HG03064 (cell line): ENCODE results near the gene MAMDC2.

ENCODE experiments used
- ATAC-seq: cut with Tn5 transposase; IDR thresholded peaks from one replicate; pipeline ENCODE4 v1.9.1; 2021; ENCODE audit warnings: low read depth; ENCODE audit not compliant: unreplicated experiment

MAMDC2 gene

DNA sequence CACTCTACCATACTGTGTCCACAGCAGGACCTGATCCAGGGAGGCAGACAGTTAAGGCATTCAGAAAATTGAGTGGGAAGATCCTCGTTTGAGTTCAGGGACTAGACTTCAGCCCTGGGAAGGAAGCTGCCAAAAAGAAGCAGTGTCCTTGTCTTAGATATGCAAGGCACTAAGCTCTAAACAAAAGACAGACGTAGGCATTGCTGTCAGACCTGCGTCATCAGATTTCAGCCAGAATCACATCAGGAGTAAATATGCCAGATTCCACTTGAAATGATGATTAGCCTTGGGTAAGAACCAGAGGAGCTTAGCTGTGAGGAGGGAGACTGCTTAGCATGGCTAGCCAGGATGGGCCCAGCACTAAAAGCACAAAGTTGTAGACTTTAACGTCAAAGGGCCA is 56.7 kb downstream of the MAMDC2 start:
- ATAC-seq, result no peak

GRCh38 chr9:70101265-70101664 is 57.6 kb downstream of the MAMDC2 start:
- no peak for ATAC-seq

DNA sequence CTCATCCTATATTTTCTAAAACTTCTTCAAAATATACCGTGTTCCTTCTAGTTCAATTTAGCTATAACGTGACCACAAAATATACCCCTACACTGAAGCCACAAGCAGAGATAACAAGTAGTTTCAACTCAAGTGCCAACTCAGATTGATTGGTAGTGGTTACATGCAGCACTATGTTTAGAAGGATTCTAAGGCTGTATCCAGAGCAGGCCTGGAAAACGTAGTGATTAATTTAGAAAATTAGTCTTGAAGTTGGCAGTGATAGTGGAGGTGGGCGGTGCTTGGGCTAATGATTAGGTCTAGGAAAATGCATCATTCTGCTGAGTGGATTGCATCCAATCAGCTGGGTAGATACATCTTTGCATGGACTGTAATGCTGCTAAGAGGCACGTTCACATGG is 61.5 kb downstream of the MAMDC2 start:
- no peak for ATAC-seq

DNA sequence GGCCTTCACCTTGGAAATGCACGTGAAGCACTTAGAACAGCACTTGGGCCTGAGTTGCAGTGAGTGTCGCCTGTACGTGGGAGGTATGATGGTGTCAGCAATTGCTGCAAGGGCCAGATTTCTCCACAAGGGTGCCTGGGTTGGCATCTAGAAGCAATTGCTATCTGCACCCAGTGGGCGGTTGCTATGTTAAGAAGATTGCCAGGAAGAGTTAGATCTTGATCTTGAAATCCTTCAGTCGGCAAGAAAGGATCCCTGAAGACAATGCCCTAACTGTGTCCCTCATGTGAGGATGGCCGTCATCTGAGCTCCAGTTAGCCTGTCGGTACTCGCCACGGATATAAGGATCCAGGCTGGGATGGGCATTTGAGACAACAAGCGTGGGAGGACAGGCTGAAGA is 62.9 kb downstream of the MAMDC2 start:
- no peak for ATAC-seq

- no peak for ATAC-seq
Measured at GRCh38 chr9:70107558-70107957, 63.9 kb downstream of the MAMDC2 start.

DNA sequence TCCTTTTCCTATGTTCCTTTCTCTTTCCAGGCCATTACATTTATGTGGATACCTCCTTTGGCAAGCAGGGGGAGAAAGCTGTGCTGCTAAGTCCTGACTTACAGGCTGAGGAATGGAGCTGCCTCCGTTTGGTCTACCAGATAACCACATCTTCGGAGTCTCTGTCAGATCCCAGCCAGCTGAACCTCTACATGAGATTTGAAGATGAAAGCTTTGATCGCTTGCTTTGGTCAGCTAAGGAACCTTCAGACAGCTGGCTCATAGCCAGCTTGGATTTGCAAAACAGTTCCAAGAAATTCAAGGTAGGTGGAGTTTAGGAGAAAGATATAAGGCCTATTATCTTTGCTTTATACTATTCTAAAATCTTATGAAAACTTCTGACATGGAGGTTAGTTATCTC is 64.5 kb downstream of the MAMDC2 start:
- no peak for ATAC-seq

DNA sequence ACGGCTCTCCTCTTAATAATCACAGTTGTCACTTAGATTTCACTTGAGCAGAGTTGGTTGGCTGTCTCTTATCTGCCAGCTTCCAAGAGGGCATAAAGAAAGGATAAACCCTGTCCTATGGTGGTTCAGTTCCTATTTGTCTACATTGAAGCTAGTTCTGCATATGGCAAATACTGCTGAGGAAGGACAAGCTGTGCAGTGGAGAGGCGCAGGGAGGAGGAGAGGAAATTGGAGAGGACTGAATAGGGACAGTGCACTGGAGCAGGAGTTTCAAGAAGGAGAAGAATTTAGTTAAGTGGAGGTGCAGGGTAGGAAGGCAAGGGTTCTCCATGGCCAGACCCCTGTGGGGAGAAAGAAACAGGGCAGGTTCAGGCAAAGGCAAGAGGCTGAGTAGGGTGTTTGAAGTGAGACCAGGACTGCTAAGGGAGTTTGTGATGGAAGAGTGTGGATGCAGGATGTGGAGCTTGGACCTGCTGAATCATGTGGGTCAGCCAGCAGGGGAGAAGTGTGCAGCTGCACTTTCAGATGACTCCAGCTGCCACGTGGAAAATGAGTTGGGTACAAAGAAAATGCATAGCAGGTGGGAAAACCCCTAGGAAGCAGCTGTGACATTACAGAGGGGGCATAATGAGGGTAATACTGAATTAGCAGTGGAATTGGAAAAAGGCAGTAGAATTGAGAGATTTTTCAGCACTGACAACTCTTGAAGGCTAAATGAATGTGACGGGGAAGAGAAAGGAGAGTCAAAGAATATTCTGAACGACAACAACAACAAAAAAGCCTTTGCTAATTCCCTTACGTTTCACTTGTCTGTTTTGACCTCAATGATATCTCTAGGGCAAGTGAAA is 66.8 kb downstream of the MAMDC2 start:
- no peak for ATAC-seq

DNA sequence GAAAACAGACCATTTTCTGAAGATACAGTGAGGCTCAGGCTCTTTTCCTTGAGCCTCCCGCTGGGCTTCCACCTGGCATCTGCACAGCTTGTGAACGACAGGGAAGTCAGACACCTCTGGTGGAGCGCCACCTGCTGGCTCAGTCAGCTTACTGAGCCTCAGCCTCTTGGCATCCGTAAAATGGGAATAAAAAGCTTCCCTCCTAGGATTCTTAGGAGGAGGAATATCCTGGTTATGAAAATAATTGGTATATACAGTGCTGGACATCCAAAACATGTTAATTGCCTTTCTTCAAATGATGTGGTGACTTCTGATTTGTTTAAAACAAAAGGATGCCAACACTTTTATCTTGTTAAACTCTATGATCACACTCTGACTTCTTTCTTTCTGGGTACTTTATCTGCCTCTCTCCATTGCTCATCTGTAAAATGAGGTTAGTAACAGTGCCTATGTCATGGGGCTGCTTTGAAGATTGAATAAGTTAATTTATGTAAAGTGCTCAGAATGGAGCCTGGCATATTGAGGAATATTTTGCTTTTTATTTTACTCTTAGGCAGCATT is 67.5 kb downstream of the MAMDC2 start:
- ATAC-seq, result no peak

GRCh38 chr9:70111641-70112236 is 68.1 kb downstream of the MAMDC2 start:
- ATAC-seq, result no peak

DNA sequence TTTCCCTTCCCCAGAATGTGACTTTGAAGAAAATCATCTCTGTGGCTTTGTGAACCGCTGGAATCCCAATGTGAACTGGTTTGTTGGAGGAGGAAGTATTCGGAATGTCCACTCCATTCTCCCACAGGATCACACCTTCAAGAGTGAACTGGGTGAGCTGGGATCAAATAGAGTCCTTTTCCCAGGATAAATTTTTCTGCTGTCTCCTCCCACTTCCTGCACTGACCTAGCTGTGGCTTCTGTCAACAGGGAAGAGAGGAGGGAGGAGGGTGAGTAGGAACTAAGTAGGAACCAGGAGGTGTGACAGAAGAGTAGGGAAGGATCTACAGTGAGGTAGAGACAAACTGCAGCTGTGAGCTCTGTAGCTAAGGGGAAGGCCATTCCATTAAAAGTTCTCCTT is 69.3 kb downstream of the MAMDC2 start:
- no peak for ATAC-seq

DNA sequence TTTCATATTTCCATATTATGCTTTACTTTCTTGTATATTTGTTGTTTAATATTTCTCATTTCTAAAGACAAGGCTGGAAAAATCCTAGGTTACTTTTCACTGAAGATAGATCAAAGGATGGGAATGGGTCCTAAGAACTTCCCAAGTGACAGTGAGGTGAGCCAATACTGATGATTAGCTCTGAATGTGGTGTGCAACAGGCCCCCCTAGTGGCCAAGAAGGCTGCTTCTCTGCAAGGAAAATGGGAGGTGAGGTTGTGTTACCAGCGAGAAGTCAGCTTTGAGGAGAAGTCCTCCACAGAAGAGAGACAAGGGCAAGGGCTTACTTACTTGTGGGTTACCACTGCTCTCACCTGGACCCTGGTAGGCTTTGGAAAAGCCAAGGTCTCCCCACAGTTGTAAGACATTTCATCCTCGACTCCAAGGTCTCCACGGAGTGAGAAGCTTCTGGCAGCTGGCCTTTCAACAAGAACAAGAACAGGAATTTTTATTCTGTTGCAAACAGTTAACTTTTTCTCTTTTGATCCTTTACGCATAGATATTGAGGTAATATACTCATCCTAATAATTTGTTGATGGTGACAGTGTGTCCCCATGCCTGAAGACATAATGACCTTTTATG is 69.9 kb downstream of the MAMDC2 start:
- no peak for ATAC-seq

GRCh38 chr9:70114898-70115297 is 71.2 kb downstream of the MAMDC2 start:
- no peak for ATAC-seq

DNA sequence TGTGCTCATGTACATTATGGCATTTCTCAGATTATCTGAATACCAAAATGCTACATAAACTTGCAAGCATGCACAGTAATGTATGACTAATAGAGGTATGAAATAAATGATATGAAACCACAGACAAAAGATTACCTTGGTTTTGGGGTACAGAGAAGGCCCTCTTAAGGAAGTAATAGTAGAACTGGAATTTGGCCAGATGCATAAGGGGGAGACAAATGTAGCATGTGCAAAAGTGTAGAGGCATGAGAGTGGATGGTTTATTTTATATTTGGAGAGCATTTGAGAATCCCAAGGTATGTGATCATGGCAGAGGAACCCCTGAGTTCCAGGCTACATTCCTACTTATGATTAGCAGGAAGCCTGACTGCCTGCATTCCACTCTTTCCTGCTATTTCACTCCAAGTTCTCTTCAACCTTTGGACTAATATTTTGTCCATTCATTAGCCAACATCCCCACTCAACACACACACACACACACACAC is 74.2 kb downstream of the MAMDC2 start:
- ATAC-seq, result no peak

DNA sequence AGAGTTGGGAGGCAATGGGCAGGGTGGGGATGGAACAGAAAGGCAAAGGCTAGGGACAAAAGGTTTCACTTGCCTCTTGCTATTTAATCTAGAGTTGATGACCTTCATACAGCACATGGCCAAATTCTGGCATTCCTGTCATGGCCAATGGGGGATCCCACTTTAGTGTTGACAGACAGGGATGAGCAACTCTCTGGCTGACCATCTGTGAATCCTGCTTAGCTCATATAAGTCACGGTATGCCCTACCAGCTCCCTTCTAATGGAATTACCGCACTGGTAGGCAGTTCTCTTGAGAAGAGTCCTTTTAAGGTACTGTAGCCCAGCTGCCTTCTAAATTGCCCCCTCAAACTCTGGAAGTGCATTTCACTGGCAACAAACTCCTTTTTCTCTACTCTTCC is 76.1 kb downstream of the MAMDC2 start:
- ATAC-seq, result no peak

DNA sequence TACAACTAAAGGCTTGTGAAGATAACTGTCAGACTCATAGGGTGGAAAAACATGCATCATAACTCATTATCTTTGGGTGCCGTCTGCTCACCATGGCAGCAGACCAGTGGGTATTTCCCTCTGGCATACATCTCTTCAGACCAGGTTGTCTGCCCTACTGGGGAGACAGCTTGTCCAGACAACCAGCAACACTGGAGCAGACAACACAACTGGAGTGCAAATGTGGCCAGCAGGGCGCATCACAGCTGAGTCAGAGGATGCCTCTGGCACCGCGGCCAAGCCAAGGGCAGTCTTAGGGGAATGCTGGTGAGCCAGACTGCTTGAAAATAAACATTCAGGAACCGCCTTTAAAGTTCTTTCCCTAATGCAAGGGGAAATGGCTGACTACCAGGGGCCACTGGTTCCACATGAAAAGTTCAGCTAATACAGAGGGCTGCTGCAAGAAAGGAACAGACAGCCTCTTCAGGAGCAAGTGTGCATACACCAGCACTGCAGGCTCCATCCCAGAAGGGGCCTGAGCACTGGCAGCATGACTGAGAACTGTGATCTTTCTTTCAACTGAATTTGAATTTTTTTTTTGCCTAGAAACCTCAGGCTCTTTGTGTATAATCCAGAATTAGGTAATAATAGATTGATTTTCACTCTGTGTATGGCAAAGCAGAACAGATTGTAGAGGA is 77.3 kb downstream of the MAMDC2 start:
- ATAC-seq, result no peak

DNA sequence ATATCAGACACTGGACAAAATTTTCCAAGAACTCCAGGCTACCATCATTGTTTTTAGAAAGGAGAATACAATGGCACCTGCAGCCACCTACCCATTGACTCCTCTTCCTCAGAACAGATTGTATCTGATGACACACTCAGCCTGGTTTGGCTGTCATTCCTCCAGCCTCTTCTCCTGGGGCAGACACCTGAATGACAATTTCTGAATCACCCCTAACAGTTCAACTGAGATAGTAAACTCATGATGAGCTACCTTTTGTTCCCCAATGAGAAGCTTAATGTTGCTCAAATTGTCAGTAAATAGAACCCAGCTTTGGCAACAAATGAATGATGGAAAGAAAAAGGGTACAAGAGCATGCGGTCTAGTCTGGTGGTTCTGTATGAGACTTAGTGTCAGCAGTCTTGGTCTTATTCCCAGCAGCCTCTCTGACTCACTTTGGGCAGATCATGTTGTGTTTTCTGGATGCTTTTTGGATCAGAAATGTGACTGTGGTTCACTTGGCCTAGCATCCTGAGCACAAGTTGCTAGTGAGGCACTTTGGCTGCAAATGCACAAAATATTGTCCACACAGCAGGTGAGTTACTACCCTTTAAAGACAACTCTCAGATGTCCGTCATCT is 78.3 kb downstream of the MAMDC2 start:
- ATAC-seq, result no peak

DNA sequence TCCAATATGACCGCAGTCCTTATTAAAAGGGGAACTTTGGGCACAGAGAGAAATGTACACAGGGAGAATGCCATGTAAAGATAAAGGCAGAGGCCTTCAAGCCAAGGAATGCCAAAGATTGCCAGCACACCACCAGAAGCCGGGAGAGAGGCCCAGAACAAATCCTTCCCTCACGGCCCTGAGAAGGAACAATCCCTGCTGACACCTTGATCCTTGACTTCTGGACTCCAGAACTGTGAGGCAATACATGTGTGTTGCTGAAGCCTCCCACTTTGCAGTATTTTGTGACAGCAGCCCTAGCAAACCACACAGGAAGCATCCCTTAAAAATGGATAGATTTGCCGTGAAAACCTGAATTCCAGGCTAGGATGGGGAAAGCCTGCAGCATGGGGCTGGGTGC is 80.0 kb downstream of the MAMDC2 start:
- ATAC-seq, result no peak

DNA sequence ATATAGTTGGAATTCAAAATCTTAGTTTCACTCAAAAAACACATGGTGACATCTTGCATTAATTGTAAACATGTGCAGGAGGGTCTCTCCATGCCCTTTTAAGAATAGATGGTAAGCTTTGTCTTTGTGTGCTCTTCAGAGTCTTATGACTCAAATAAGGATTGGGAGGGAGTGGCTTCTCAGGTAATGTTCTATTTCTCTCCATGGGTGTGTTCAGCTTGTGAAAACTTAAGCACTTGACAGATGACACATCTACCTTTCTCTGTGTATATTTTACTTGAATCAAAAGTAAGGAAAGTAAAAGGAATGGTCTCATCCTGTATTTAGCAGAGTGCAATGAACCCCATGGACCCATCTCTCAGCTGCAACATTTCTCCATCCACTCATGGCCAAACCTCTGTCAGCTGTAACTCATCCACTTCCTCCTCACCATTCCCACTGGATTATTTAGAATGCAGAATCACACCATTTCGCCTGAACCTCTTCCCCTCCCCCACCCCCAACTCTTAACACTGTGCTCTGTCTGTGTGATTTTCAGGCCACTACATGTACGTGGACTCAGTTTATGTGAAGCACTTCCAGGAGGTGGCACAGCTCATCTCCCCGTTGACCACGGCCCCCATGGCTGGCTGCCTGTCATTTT is 82.1 kb downstream of the MAMDC2 start:
- no peak for ATAC-seq

GRCh38 chr9:70127036-70127435 is 83.4 kb downstream of the MAMDC2 start:
- ATAC-seq, result no peak
